K562 (cell line): ENCODE data around the gene ASIC3. TPM values are rescaled to one million over a fixed set of nuclear protein-coding genes. Genes with fewer than 3 reads are reported as not detected.

Experiments
- AFF1 ChIP-seq, 2 experiments: fragments of 450-650 bp; IDR thresholded peaks; 2 replicates each; pipeline ENCODE4 v1.6.1; 2018; ENCODE audit warnings: mild to moderate bottlenecking in 2 of 2, low read depth in 1 of 2; ENCODE audit not compliant: partially characterized antibody in 2 of 2
- ESRRB ChIP-seq: fragments of 250-450 bp; sonication (Bioruptor Pico); IDR thresholded peaks from 2 replicates; pipeline ENCODE4 v1.5.0; 2020; ENCODE audit warnings: mild to moderate bottlenecking, moderate library complexity, borderline replicate concordance
- GTF2A2 ChIP-seq: IDR thresholded peaks from 2 replicates; pipeline ENCODE4 v1.6.1; 2016; ENCODE audit warnings: mild to moderate bottlenecking, missing genetic modification characterization, missing compliant biosample characterization
- MYC ChIP-seq, 2 experiments: fragments of 250-450 bp in 1 of 2; sonication (Bioruptor Pico) in 1 of 2; IDR thresholded peaks; 2 replicates each; pipeline versions ENCODE4 v1.5.1 to v1.6.1; 2012 to 2021; ENCODE audit warnings: low read depth in 2 of 2, borderline replicate concordance in 1 of 2, improper control_type of control experiment in 1 of 2, low read length in 1 of 2, mild to moderate bottlenecking in 1 of 2, moderate library complexity in 1 of 2
- SMAD1 ChIP-seq: fragments of 150-350 bp; IDR thresholded peaks from 2 replicates; pipeline ENCODE4 v1.6.1; 2014; ENCODE audit warnings: low read length, low read depth; ENCODE audit not compliant: partially characterized antibody
- TAF15 ChIP-seq: fragments of 200-400 bp; formaldehyde crosslinking; IDR thresholded peaks from 2 replicates; pipeline ENCODE4 v1.6.1; 2017; ENCODE audit warnings: mild to moderate bottlenecking, low read depth, low read length, moderate library complexity
- ZNF592 ChIP-seq: fragments of 450-650 bp; IDR thresholded peaks from 2 replicates; pipeline ENCODE4 v1.6.1; 2017; ENCODE audit warnings: antibody characterized with exemption, mild to moderate bottlenecking
- ZNF668 ChIP-seq: fragments of 250-450 bp; sonication (Bioruptor Pico); IDR thresholded peaks from 2 replicates; pipeline ENCODE4 v1.8.0; 2022; ENCODE audit warnings: mild to moderate bottlenecking, inconsistent platforms
- ZNF780A ChIP-seq: fragments of 250-450 bp; sonication (Bioruptor Pico); IDR thresholded peaks from 2 replicates; pipeline ENCODE4 v1.5.0; 2021; ENCODE audit warnings: mild to moderate bottlenecking
- polyA plus RNA-seq, 8 experiments: library from polyadenylated mRNA; depleted of rRNA in 4 of 8; stranded (reverse) in 5 of 8; unstranded in 3 of 8; fragments of >200 nt; fragmentation: Nextera tagmentation in 2 of 8; fragmentation: Illumina TruSeq in 1 of 8; extraction: Ambion mirVana in 2 of 8; extraction: Trizol in 1 of 8; gene quantifications; 2 replicates each; pipeline versions ENCODE4 v1.2.1 to v1.2.3, GENCODE V29; 2011 to 2014; ENCODE audit warnings: inconsistent platforms in 1 of 8, missing spikeins in 1 of 8
- total RNA-seq, 7 experiments: library from RNA; depleted of rRNA in 6 of 7; stranded (reverse); fragments of >200 nt in 6 of 7; fragmentation: Illumina TruSeq in 2 of 7; extraction: Trizol in 2 of 7; gene quantifications; 2 replicates each; pipeline versions ENCODE4 v1.2.1 to v1.2.3, GENCODE V29; 2011 to 2021; ENCODE audit warnings: low replicate concordance in 1 of 7

The ASIC3 gene
- total and polyA plus RNA-seq, 9 of the 15 experiments (the other 6 are each of a cell fraction or from before 2014, with no cell fraction given) = 0.11 to 5.0 (median 0.87) TPM

- TF ChIP-seq AFF1 (IDR thresholded peaks at IDR 0.05; ENCODE audit: low read depth in 1 of 2, partially characterized antibody in 2 of 2) (peak in 1 of 2 experiments; percentile 27), ZNF668 (CRISPR knock-in tag) (no peak), ESRRB (no peak), ZNF592 (no peak), TAF15 (no peak), SMAD1 (no peak), ZNF780A (CRISPR knock-in tag) (peak; percentile 46; the same call in 1 of the 2 replicates), GTF2A2 (tag) (no peak), MYC (IDR thresholded peaks at IDR 0.05; ENCODE audit: low read depth, low read length) (peak; percentile 42; the same call in 1 of the 2 replicates), MYC (CRISPR knock-in tag; IDR thresholded peaks at IDR 0.05; ENCODE audit: borderline replicate concordance, low read depth) (peak; percentile 49; the same call in 1 of the 2 replicates)
Measured at GRCh38 chr7:151058781-151059366, 10.5 kb downstream of the ASIC3 start (continued).
